ENCODE measurements around the gene WFS1.
A peak's percentile ranks its signal among the peaks of the same experiment; 100 is the strongest.

WFS1 gene

GRCh38 chr4:6301732-6302442 is 32.2 kb downstream of the WFS1 start:
- no peak for DNase-seq

- DNase-seq: no peak
These were observed 33.2 kb downstream of the WFS1 start for GRCh38 chr4:6302869-6303268.

GRCh38 chr4:6303943-6304342 is 34.3 kb downstream of the WFS1 start:
- DNase-seq: no peak

GRCh38 chr4:6306299-6306698 is 36.6 kb downstream of the WFS1 start:
- DNase-seq: no peak

GRCh38 chr4:6307230-6307629 is 37.6 kb downstream of the WFS1 start:
- DNase-seq: no peak

- DNase-seq: no peak
These were observed 38.2 kb downstream of the WFS1 start for GRCh38 chr4:6307891-6308290.

GRCh38 chr4:6308899-6309643 is 39.4 kb downstream of the WFS1 start:
- peak; percentile 26 for DNase-seq

- DNase-seq: no peak
These were observed 40.1 kb downstream of the WFS1 start for GRCh38 chr4:6309777-6310176.

GRCh38 chr4:6313216-6313615 is 43.6 kb downstream of the WFS1 start:
- no peak for DNase-seq

- no peak for DNase-seq
These were observed 46.9 kb downstream of the WFS1 start for GRCh38 chr4:6316461-6317003.

- no peak for DNase-seq
These were observed 48.6 kb downstream of the WFS1 start for GRCh38 chr4:6318206-6318605.

GRCh38 chr4:6319530-6320150 is 50.0 kb downstream of the WFS1 start:
- DNase-seq: no peak

GRCh38 chr4:6320663-6321062 is 51.0 kb downstream of the WFS1 start:
- no peak for DNase-seq

GRCh38 chr4:6321361-6321760 is 51.7 kb downstream of the WFS1 start:
- DNase-seq: no peak

GRCh38 chr4:6322067-6322760 is 52.6 kb downstream of the WFS1 start:
- no peak for DNase-seq

GRCh38 chr4:6322761-6323566 is 53.3 kb downstream of the WFS1 start:
- no peak for DNase-seq

GRCh38 chr4:6324461-6324998 is 54.9 kb downstream of the WFS1 start:
- no peak for DNase-seq

GRCh38 chr4:6324999-6325787 is 55.5 kb downstream of the WFS1 start:
- DNase-seq: no peak

GRCh38 chr4:6325788-6326290 is 56.2 kb downstream of the WFS1 start:
- no peak for DNase-seq

GRCh38 chr4:6326312-6327060 is 56.8 kb downstream of the WFS1 start:
- DNase-seq: no peak

Measured in NCI-H526 treated with DMSO at 0.1 percent for 48 hours (cell line).